Effector memory CD8-positive, alpha-beta T cell (primary cell): ENCODE results near the gene PSMC3.

Source experiments
- ATAC-seq: fragments of 150-1000 bp; cut with Tn5 transposase; replicated peaks from 2 replicates; pipeline ENCODE4 v1.10.0; 2021; ENCODE audit warnings: mild to moderate bottlenecking, moderate library complexity
- DNase-seq, 3 experiments: peaks; one replicate each; pipeline ENCODE4 v3.0.0; 2021
- H3K27ac Mint-ChIP-seq, 2 donors: one replicate each; pipeline ENCODE4 v1.8.0; 2022; ENCODE audit warnings: mild to moderate bottlenecking in 2 of 2, mixed read lengths in 2 of 2, moderate library complexity in 2 of 2
- H3K27me3 Mint-ChIP-seq, 2 donors: one replicate each; pipeline ENCODE4 v1.8.0; 2022; ENCODE audit warnings: mixed read lengths in 2 of 2
- H3K36me3 Mint-ChIP-seq: one replicate; pipeline ENCODE4 v1.8.0; 2022; ENCODE audit warnings: mild to moderate bottlenecking, moderate library complexity, mixed read lengths; ENCODE audit not compliant: insufficient read depth
- H3K4me1 Mint-ChIP-seq, 2 donors: one replicate each; pipeline ENCODE4 v1.8.0; 2022; ENCODE audit warnings: low read depth in 2 of 2, mixed read lengths in 2 of 2
- H3K4me3 Mint-ChIP-seq, 2 donors: one replicate each; pipeline ENCODE4 v1.8.0; 2022; ENCODE audit warnings: mild to moderate bottlenecking in 2 of 2, mixed read lengths in 2 of 2, moderate library complexity in 2 of 2
- H3K9me3 Mint-ChIP-seq, 2 donors: one replicate each; pipeline ENCODE4 v1.8.0; 2022; ENCODE audit warnings: mixed read lengths in 2 of 2

PSMC3 gene

GRCh38 chr11:47391711-47392432, 34.4 kb downstream of the PSMC3 start:
- Mint-ChIP-seq H3K4me3 (no peak overlapping the region), H3K27me3 (no peaks in the 10 kb centered on the region), H3K27ac (peak overlapping the region; percentile 63 to 95), H3K9me3 (no peaks in the 10 kb centered on the region), H3K4me1 (peaks cover 34 to 57% of the 10 kb centered on the region in 2 donors), H3K36me3 (peaks cover 5% of the 10 kb centered on the region)
- no peak for ATAC-seq
- no peak for DNase-seq

- no peaks in the 10 kb centered on the region for H3K9me3 Mint-ChIP-seq
- H3K4me1 Mint-ChIP-seq = peaks cover 34 to 57% of the 10 kb centered on the region in 2 donors
- no peak for DNase-seq
- peak; percentile 16 for ATAC-seq
- H3K4me3 Mint-ChIP-seq = no peak overlapping the region
- H3K36me3 Mint-ChIP-seq = peaks cover 5% of the 10 kb centered on the region
- no peaks in the 10 kb centered on the region for H3K27me3 Mint-ChIP-seq
- H3K27ac Mint-ChIP-seq = peak overlapping the region; percentile 63 to 95
Measured at GRCh38 chr11:47391077-47391583, 35.1 kb downstream of the PSMC3 start.

- H3K4me3 Mint-ChIP-seq = peak overlapping the region in 1 of 2 donors; percentile 64
- ATAC-seq (no peak), DNase-seq (no peak)
- H3K27me3 Mint-ChIP-seq = no peaks in the 10 kb centered on the region
- peaks cover 5% of the 10 kb centered on the region for H3K36me3 Mint-ChIP-seq
- H3K4me1 Mint-ChIP-seq = peaks cover 30 to 53% of the 10 kb centered on the region in 2 donors
- no peaks in the 10 kb centered on the region for H3K9me3 Mint-ChIP-seq
- no peak overlapping the region for H3K27ac Mint-ChIP-seq
Measured at GRCh38 chr11:47390422-47390760, 35.8 kb downstream of the PSMC3 start.

- no peak for DNase-seq
- Mint-ChIP-seq H3K36me3 (peaks cover 5% of the 10 kb centered on the region), H3K9me3 (no peaks in the 10 kb centered on the region), H3K27ac (peak overlapping the region in 1 of 2 donors; percentile 75), H3K4me1 (peaks cover 29 to 51% of the 10 kb centered on the region in 2 donors), H3K4me3 (peak overlapping the region; percentile 64 to 75), H3K27me3 (no peaks in the 10 kb centered on the region)
- ATAC-seq = peak; percentile 64
Measured at GRCh38 chr11:47389577-47390421, 36.4 kb downstream of the PSMC3 start.

- ATAC-seq (no peak), DNase-seq (no peak)
- Mint-ChIP-seq H3K4me3 (peak overlapping the region; percentile 64 to 75), H3K36me3 (peaks cover 5% of the 10 kb centered on the region), H3K27ac (peak overlapping the region in 1 of 2 donors; percentile 75), H3K9me3 (no peaks in the 10 kb centered on the region), H3K27me3 (no peaks in the 10 kb centered on the region), H3K4me1 (peaks cover 25 to 46% of the 10 kb centered on the region in 2 donors)
Measured at GRCh38 chr11:47388697-47389576, 37.3 kb downstream of the PSMC3 start.

GRCh38 chr11:47387944-47388696, 38.1 kb downstream of the PSMC3 start:
- H3K36me3 Mint-ChIP-seq = peaks cover 4% of the 10 kb centered on the region
- H3K27me3 Mint-ChIP-seq = no peaks in the 10 kb centered on the region
- DNase-seq (no peak), ATAC-seq (no peak)
- H3K4me3 Mint-ChIP-seq = peak overlapping the region in 1 of 2 donors; percentile 64
- H3K4me1 Mint-ChIP-seq = peaks cover 25 to 40% of the 10 kb centered on the region in 2 donors
- H3K27ac Mint-ChIP-seq = no peak overlapping the region
- no peaks in the 10 kb centered on the region for H3K9me3 Mint-ChIP-seq

- Mint-ChIP-seq H3K36me3 (peaks cover 4% of the 10 kb centered on the region), H3K4me1 (peaks cover 3 to 17% of the 10 kb centered on the region in 2 donors), H3K27me3 (no peaks in the 10 kb centered on the region), H3K27ac (no peak overlapping the region), H3K4me3 (no peak overlapping the region), H3K9me3 (no peaks in the 10 kb centered on the region)
- ATAC-seq (no peak), DNase-seq (no peak)
Measured at GRCh38 chr11:47384498-47384897, 41.7 kb downstream of the PSMC3 start.

GRCh38 chr11:47383071-47383470, 43.2 kb downstream of the PSMC3 start:
- Mint-ChIP-seq H3K4me1 (peaks cover 0 to 4% of the 10 kb centered on the region in 2 donors), H3K36me3 (peaks cover 4% of the 10 kb centered on the region), H3K9me3 (no peaks in the 10 kb centered on the region), H3K4me3 (no peak overlapping the region), H3K27me3 (no peaks in the 10 kb centered on the region), H3K27ac (no peak overlapping the region)
- no peak for DNase-seq
- ATAC-seq = no peak

GRCh38 chr11:47380078-47380477, 46.2 kb downstream of the PSMC3 start:
- no peaks in the 10 kb centered on the region for H3K9me3 Mint-ChIP-seq
- H3K36me3 Mint-ChIP-seq = peaks cover 4% of the 10 kb centered on the region
- H3K27me3 Mint-ChIP-seq = no peaks in the 10 kb centered on the region
- ATAC-seq (no peak), DNase-seq (no peak)
- H3K4me1 Mint-ChIP-seq = no peaks in the 10 kb centered on the region
- no peak overlapping the region for H3K27ac Mint-ChIP-seq
- H3K4me3 Mint-ChIP-seq = no peak overlapping the region

- Mint-ChIP-seq H3K27me3 (no peaks in the 10 kb centered on the region), H3K27ac (no peak overlapping the region), H3K9me3 (no peaks in the 10 kb centered on the region), H3K4me3 (no peak overlapping the region), H3K4me1 (no peaks in the 10 kb centered on the region), H3K36me3 (peaks cover 4% of the 10 kb centered on the region)
- no peak for ATAC-seq
- DNase-seq = no peak
Measured at GRCh38 chr11:47379317-47379716, 46.9 kb downstream of the PSMC3 start.

GRCh38 chr11:47378836-47379170, 47.4 kb downstream of the PSMC3 start:
- H3K27me3 Mint-ChIP-seq = no peaks in the 10 kb centered on the region
- no peak overlapping the region for H3K4me3 Mint-ChIP-seq

GRCh38 chr11:47378010-47378835, 48.0 kb downstream of the PSMC3 start, which contains the start of gene SPI1:
TSS of gene SPI1 (minus strand) at chr11:47378547. CDS start at chr11:47378353, 194 bp downstream.
- Mint-ChIP-seq H3K27ac (no peak within 1 kb of the TSS), H3K36me3 (no peaks in the 10 kb centered on the region), H3K4me3 (peak within 1 kb of the TSS in 1 of 2 donors; percentile 44), H3K4me1 (no peaks in the 10 kb centered on the region), H3K27me3 (no peaks in the 10 kb centered on the region), H3K9me3 (no peaks in the 10 kb centered on the region)
- DNase-seq (no peak), ATAC-seq (peak; percentile 53)

More at GRCh38 chr11:47378836-47379170, 47.4 kb downstream of the PSMC3 start:
- Mint-ChIP-seq H3K4me1 (no peaks in the 10 kb centered on the region), H3K36me3 (peaks cover 1% of the 10 kb centered on the region), H3K27ac (no peak overlapping the region), H3K9me3 (no peaks in the 10 kb centered on the region)
- DNase-seq (no peak), ATAC-seq (no peak)
